Measurements from ENCODE around the gene ATP6AP1.
A peak's percentile ranks its signal among the peaks of the same experiment; 100 is the strongest.

ATP6AP1 gene

DNA sequence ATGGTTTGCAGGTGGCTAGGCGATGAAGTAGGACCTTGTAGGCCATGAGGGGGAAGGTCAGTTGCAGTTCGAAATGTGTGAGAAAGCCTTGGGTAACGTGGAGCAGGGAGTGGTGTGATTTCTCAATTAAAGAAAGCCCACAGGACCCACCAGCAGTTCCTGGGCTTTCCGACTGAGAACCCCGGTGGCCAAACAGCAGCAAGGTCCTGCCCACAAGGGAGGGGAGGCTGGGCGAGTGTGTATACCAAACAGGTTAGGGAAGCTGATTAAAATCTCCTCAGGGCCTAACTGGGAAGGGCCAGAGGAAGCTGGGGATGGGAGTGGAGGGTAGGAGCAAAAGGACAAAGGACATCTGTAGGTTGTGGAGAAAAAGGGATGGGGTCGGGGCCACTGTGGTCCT, 2.4 kb downstream of the ATP6AP1 start:
- no peak for DNase-seq

DNA sequence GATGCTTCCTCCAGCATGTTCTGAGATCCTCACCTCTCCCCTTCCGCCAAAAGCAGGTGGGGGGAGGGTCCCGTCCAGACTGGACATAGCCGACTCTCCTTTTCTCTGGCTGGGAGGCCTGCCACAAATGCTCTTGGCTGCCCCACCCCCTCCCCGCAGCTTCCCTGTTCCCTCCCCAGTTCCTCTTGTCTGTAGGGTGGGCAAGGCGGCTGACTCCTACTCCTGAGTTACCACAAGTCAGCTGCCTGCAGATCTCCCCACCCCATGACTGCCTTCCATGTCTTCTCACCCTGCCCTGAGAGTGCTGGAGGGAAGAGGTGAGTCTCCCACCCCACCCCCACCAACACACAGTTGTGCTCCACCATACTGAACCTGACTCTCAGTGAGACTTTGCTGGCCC, 2.9 kb downstream of the ATP6AP1 start:
- DNase-seq = no peak

DNA sequence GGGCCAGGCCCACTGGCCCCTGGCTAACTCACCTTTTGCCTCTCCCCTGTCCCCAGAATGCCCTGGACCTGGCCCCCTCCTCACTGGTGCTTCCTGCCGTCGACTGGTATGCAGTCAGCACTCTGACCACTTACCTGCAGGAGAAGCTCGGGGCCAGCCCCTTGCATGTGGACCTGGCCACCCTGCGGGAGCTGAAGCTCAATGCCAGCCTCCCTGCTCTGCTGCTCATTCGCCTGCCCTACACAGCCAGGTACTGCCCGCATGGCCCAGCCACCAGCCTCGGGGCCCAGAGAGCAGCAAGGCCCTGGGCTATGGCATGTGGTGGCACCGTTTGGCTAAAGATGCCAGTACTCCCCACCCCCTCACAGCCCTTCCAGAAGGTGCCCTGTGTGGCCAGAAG, 3.7 kb downstream of the ATP6AP1 start:
- DNase-seq = no peak

DNA sequence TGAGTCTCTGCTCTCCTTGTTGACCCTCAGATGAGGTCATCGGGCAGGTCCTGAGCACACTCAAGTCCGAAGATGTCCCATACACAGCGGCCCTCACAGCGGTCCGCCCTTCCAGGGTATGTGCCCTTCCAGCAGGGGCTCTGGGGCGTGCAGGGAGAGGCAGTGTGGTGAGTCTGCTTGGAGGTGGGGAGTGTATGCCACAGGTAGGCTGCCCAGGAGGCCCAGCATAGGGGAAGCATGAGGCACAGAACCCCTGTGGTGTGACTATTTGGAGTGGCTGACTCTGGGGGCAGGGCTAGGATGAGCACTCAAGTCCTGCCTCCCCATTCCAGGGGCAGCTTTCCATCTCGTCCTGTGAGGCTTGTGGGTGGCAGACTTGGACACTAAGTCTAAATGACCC, 5.1 kb downstream of the ATP6AP1 start:
- DNase-seq = no peak

DNA sequence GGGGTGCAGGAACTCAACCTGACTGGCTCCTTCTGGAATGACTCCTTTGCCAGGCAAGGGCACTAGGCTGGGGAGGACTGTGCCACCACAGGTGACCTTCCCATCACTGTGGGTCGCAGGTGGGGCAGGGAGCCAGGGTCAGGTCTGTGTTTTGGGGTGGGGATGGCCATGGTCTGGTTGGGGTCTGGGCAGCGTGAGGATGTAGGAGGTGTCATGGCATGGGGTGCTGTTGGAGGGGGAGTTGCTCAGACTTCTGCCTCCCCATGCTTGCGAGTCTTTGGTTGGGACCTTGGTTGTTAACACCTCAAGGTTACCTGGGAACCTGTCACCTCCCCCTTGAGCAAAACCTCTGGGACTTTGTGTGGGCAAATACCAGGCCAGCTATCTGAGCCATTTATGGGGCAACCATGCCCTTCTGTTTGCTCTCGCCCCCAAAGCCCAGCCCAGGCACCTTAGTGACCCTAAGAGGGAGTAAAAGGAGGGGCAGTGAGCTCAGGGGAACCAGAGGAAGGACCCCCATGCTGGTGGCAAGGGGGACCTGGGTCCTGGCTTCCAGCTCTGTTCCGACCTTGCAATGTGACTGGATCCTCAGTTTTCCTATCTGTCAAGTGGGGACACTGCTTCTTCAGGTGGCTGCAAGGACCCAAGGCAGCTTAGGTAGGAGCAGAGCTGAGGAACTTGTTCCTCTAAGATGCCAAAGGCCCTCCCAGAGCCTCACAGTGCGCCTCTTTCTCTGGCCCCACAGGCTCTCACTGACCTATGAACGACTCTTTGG, 6.1 kb downstream of the ATP6AP1 start:
- DNase-seq = no peak

DNA sequence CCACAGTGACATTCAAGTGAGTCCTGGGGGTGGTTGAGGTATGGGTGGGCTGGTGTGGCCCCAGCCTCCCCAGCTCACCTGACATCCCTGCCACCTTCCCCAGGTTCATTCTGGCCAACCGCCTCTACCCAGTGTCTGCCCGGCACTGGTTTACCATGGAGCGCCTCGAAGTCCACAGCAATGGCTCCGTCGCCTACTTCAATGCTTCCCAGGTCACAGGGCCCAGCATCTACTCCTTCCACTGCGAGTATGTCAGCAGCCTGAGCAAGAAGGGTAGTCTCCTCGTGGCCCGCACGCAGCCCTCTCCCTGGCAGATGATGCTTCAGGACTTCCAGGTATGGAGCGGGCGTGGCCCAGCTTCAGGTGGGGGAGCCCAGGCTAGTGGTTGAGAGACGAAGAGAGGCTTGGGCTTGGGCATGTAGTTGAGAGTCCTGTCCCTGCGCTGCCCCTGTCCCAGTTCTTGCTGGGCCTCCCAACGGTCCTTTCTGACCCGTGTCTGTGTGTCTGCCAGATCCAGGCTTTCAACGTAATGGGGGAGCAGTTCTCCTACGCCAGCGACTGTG, 6.8 kb downstream of the ATP6AP1 start:
- DNase-seq = no peak

DNA sequence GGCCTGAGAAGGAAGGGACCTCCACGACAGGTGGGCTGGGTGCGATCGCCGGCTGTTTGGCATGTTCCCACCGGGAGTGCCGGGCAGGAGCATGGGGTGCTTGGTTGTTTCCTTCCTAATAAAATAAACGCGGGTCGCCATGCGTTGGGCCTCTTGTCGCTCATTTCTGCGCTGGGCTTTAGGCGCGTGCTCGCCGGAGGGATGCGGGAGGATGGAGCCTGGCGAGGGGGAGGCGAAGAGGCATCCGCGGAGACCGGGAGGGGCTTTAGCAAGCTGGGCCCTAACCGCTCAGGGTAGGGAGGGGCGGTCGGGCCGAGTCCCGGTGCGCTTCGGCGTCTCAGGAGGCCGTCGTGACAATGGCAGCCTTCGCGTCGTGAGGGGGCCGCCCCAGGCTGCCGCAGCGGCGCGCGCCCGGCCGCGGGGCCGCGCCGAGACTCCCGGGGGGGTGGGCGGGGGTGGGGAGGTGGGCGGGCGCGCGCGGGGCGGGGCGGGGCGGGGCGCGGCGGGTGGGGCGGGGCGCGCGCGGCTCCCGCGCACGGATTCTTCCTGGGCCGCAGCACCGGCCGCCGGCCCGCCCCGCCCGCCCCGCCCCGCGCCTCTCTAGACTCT, 8.0 kb downstream of the ATP6AP1 start:
- DNase-seq = peak; percentile 75

DNA sequence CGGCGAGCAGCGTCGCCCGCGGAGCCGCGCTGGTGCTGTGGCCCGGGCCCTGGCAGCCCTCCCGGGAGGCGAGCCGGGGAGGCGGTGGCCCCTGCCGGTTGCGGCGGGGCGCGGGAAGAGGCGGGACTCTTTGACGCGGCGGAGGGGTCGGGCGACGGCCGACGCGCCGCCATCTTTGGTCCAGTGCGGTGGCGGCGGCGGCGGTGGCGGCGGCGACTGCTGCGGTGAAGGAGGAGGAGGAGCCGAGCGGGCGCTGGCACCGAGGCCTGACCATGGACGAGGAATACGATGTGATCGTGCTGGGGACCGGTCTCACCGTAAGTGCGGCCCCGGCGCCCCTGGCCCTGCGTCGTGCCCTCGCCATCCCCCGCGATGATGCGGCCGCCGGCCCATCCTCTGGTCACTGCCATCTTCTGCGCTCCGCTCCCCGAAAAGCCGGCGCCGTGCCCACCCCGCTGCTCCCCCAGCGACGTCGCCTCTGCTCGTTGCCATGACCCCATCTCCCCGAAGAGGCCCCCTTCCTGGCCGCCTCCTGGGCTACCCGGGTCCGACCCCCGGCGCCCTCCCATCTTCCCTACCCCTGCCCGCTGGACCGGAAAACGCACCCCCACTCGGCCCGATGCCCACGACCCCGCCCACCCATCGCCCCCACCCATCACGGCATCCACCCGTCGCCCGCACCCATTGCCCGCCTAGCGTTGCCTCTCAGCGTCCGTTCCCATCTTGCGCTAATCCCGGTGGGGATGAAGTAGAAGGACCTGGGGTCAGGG, 8.7 kb downstream of the ATP6AP1 start, which contains the start of gene GDI1:
Gene GDI1 (plus strand): TSS at position 172 of the 770 bp plus-strand sequence. CDS start 101 bp downstream, at position 273.
- peak; percentile 73 for DNase-seq

DNA sequence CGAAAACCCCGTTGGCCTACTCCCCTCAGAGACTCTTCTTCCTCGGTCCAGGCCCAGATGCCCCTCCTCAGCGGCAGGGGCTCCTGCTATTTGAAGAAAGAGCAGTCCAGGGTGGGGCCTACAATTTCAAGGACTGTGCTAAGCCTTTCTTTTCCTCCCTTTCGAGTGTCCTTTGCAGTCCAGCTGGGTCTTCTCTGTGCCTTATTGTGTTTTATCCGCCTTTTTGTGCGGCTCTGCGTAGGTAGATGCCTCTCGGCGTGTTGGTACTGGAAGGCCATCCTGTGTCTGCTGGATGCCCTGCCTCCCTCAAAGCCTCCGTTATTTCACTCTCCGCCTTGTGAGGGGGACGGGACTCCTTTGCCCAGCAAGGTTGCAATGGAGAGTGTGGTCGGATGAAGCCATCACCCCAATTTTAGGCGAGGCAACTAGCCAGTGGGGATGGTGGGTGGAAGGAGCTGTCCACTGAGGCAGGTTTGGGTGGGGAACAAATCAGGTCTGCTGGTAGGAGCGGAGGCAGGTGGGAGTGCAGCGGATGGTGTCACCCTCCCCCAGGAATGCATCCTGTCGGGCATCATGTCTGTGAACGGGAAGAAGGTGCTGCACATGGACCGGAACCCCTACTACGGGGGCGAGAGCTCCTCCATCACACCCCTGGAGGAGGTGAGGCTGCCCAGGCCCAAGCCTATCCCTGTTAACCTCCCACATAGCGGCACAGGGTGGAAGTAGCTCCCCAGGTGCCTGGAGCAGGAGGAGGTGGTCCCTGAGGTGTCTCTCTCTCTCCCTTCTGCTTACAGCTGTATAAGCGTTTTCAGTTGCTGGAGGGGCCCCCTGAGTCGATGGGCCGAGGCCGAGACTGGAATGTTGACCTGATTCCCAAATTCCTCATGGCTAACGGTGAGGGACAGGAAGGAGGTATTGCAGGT, 9.8 kb downstream of the ATP6AP1 start:
- DNase-seq = no peak

DNA sequence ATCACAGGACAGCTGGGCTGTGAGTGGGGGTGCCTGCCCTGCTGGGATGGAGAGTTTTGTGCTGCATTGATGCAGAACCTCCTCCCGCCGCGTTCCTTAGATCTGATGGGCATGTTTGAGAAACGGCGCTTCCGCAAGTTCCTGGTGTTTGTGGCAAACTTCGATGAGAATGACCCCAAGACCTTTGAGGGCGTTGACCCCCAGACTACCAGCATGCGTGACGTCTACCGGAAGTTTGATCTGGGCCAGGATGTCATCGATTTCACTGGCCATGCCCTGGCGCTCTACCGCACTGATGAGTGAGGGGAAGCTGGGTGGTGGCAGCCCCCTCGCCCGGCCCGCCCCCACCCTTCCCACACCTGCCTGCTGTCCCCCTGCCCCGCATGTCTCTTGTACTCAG, 11.4 kb downstream of the ATP6AP1 start:
- no peak for DNase-seq

DNA sequence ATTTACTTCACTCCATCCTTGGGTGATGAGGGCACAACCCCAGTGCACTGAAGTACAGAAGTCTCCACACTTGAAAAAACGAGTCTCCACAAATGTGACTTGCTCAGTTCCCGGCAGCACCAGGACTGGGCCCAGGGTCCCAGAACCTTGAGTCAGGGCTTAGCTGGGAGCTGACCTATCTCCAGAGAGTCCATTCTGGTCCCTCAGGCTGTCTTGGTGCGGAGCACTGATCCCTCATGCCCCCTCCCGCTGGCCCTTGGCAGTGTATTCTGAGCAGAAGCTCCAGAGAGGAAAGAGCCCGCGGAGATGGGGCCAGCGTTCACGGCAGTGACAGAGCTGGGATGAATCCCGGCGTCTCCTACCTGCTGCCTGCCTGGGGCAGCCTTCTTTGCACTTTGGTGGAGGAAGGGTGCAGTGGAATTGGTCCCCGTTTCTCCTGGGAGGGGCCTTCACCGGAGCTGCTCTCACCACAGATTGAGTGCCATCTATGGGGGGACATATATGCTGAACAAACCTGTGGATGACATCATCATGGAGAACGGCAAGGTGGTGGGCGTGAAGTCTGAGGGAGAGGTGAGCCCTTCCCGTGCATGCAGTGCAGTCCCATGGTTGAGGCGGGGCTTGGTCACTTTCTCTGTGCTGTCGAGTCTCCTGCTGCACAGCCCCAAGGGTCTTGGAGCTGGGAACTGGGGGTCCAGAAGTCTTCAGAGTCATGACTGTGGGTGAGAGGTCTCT, 12.3 kb downstream of the ATP6AP1 start:
- DNase-seq = no peak

DNA sequence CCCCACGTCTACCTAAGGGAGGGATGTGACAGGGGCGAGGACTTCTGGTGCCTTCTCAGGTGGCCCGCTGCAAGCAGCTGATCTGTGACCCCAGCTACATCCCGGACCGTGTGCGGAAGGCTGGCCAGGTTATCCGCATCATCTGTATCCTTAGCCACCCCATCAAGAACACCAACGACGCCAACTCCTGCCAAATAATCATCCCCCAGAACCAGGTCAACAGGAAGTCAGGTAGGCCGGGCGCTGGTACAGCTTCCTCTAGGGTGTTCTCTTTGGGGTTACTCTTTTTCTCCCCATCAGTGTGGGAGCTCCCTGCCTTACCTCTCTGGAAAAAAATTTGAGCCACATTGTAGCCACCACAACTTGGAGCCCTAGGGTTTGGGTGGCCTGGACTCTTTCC, 13.1 kb downstream of the ATP6AP1 start:
- no peak for DNase-seq

DNA sequence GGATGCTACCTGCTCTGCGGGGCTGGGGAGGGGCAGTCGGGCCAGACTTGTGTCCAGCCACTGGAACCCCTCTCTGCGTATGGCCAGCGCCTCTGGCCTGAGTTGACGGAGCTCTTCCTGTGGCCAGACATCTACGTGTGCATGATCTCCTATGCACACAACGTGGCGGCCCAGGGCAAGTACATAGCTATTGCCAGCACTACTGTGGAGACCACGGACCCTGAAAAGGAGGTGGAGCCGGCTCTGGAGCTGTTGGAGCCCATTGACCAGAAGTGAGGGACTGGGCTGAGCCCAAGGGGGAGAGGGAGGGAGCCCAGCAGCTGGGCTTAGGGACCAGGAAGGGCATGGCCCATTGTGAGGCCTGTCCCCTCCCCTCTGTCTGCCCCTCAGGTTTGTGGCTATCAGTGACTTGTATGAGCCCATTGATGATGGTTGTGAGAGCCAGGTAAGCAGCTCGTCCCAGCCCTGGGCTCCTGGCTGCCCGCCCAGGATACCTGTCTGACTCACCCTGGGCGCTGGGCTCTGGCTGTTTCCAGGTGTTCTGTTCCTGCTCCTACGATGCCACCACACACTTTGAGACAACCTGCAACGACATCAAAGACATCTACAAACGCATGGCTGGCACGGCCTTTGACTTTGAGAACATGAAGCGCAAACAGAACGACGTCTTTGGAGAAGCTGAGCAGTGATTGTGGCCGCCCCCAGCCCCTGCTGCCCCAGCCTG, 13.7 kb downstream of the ATP6AP1 start:
- no peak for DNase-seq

DNA sequence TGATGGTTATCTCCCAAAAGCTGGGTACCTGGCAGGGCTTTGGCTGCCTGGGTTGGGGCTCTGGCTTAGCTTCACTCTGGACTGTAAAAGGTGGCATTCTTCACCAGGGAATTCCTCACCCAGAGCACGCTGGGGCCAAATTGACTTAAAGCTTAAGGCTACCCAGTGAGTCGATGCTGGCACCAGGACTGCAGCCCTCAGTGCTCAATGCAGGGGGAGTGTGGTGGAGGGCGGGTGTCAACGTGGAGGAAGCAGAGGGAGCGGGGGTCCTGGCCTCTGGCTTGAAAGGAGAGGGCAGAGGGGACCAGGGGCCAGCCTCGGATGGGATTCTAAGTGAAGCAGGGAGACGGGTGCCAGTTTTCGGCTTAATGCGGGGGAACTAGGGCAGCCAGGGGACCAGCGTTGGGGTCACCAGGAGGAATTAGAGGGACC, 15.0 kb downstream of the ATP6AP1 start:
- DNase-seq = peak; percentile 28

DNA sequence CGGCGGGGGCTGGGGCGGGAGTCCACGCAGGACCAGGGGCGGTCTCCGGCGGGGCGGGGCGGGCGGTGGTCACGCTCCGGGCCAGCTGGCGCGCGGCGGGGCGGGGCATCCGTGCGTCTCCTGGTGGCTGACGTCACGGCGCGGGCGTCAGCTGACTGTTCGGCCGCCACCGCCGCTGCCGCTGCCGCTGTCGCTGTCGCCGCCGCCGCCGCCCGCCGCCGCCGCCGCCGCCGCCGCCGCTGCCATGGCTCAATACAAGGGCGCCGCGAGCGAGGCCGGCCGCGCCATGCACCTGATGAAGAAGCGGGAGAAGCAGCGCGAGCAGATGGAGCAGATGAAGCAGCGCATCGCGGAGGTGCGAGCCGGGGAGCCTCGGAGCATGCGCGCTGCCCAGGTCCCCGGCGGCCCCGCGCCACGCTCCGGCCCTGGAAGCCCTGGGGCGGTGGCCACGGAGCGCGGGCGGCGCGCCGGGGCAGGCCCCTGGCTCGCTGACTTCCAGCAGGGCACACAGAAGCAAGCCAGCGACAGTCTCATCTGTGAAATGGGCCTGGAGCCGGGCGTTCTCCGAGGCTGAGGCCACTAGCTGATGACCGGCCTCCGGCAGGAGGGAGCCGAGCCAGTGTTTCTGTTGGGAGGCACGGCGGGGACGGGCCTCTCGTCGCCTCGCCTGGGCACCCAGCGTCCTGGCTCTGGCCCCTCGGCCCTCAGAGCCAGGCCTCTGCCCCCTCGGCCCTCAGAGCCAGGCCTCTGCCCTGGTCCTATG, 15.7 kb downstream of the ATP6AP1 start, which contains the start of gene FAM50A:
Gene FAM50A (plus strand): TSS at position 150 of the 763 bp plus-strand sequence. CDS start 95 bp downstream, at position 245.
- DNase-seq = peak; percentile 57

DNA sequence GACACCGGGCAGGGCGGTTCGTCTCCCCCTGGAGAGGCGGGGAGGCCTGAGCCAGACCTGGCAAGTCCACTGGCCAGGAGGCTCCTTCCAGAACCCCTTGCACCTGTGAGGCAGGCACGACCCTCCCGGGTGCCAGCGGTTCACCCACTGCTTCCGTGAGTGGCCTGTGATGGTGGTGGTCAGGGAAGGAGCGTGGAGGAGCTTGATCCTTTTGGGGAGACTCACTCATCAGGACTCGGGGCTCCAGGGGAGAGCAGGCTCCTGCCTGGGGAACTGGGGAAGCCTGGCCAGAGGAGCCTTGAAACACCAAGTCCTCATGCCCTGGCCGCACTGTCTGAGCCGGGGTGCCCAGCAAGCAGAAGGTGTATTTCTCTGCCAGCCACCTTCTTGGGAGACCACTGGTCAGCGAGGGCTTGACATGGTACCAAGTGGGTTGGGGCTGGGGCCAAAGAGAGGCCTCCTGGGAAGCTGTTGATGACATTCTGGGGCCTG, 16.3 kb downstream of the ATP6AP1 start:
- no peak for DNase-seq

DNA sequence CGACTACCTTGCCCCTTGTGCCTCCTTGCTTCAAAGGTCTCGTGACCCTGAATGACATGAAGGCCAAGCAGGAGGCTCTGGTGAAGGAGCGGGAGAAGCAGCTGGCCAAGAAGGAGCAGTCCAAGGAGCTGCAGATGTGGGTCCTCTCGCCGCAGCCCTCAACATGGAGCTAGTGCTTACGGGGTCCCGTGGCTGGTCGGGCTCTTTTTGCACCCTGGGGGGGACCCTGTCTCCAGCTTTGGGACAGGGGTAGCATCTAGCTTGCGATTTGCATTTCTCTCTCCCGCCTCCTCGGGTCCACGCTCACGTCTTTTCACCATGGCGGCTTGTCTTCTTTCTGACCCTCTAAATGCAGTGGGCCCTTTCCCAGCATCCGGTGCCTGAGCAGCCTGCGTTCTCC, 17.3 kb downstream of the ATP6AP1 start:
- DNase-seq = no peak

DNA sequence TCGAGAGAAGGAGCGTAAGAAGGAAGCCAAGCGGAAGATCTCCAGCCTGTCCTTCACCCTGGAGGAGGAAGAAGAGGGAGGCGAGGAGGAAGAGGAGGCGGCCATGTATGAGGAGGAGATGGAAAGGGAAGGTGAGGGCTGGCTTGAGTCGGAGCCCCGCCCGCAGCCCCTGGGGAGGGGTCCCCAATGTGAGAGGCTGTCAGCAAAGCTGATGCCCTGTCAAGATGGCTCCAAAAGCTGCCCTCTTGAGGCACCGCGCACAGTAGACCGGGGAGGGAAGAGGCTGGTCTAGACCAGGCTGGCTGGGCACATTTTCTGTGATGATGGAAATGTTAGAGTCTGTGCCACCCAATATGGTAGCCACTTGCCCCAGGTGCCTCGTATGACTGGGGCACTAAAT, 18.0 kb downstream of the ATP6AP1 start:
- DNase-seq = no peak

DNA sequence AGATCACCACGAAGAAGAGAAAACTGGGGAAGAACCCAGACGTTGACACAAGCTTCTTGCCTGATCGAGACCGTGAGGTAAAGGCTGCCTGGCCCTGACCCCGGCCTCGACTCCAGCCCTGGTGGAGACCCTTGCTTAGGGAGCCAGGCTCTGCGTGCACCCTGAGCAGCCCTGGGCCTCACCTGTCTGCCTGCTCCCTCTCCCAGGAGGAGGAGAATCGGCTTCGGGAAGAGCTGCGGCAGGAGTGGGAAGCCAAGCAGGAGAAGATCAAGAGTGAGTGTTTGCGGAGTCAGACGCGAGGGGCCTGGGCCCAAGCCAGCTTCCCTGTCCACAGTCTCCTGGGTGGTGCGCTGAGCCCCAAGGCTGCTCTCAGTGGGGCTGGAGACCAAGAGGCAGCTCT, 20.0 kb downstream of the ATP6AP1 start:
- no peak for DNase-seq

DNA sequence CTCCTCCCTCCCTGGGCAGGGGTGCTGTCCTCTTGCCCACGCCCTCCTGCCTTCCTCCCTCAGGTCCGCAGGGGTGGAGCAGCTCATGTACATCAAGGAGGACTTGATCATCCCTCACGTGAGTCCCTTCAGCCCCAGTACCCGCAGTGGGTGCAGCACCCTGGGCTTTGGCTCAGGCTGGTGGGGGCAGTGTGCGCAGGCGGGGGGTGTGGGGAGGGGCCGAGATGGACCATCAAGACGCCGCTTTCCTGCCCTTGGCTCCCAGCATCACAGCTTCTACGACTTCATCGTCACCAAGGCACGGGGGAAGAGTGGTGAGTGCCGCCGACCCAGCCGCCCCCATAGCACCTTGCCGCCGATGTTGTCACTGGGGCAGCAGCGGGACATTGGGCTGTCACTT, 21.1 kb downstream of the ATP6AP1 start:
- DNase-seq = no peak
